K562 (cell line): ENCODE results near the gene ABL1. TPM values are rescaled to one million over a fixed set of nuclear protein-coding genes. Genes with fewer than 3 reads are reported as not detected.

Experiments used
- ATAC-seq: fragments of 200-7000 bp; cut with Tn5 transposase; 3 replicates; pipeline ENCODE4 v1.9.1; 2020; ENCODE audit warnings: moderate library complexity
- BruUV-seq: library from RNA; stranded (reverse); fragments of 400-500 nt; replicated peaks from 2 replicates; lab custom pipeline; 2021; lab: Mats Ljungman, UMichigan
- CTCF ChIA-PET: fragments of 300-600 bp; formaldehyde crosslinking; extraction: SDS; loops from one replicate; lab custom pipeline; 2021; ENCODE audit warnings: low intra/inter-chr PET ratio; lab: Yijun Ruan, JAX
- POLR2A ChIA-PET: fragments of 300-600, 350-650 bp; sonication (Branson Sonifier 250); formaldehyde crosslinking; extraction: SDS; loops from one replicate; lab custom pipeline; 2021; ENCODE audit warnings: antibody characterized with exemption, inconsistent platforms; lab: Yijun Ruan, JAX
- DNase-seq, 4 experiments: peaks; one replicate each; pipeline versions ENCODE4 v3.0.0 to v3.0.0-alpha.2; 2011 to 2018; ENCODE audit warnings: low spot score in 3 of 4, mixed read lengths in 3 of 4; ENCODE audit errors: extremely low read depth in 1 of 4
- FAIRE-seq: peaks from 2 replicates; lab custom pipeline; 2011; peaks lifted over from hg19 to GRCh38; lab: Jason Lieb, UNC
- H2AFZ ChIP-seq: 2 replicates; pipeline ENCODE4 v1.6.0; 2011; ENCODE audit warnings: low read depth, low read length, control low read depth, inconsistent platforms
- H3K27ac ChIP-seq: fragments of 200-600 bp; 3 replicates; pipeline ENCODE4 v1.8.0; 2011; ENCODE audit warnings: low read depth, mild to moderate bottlenecking, control low read depth, inconsistent platforms, low read length, moderate library complexity, mixed read lengths; ENCODE audit errors: extremely low read depth
- H3K27me3 ChIP-seq, 2 experiments: fragments of 300-600 bp in 1 of 2; 2 replicates in 1 of 2; 3 replicates in 1 of 2; pipeline versions ENCODE4 v1.6.0 to v1.8.0; 2011; ENCODE audit warnings: inconsistent platforms in 2 of 2, low read length in 2 of 2, mild to moderate bottlenecking in 1 of 2, mixed read lengths in 1 of 2, moderate library complexity in 1 of 2; ENCODE audit not compliant: control insufficient read depth in 2 of 2, insufficient read depth in 2 of 2
- H3K36me3 ChIP-seq: fragments of 300-600 bp; 3 replicates; pipeline ENCODE4 v1.8.0; 2011; ENCODE audit warnings: mild to moderate bottlenecking, low read length, inconsistent platforms; ENCODE audit not compliant: control insufficient read depth, insufficient read depth
- H3K4me1 ChIP-seq, 2 experiments: fragments of 200-600 bp in 1 of 2; replicated peaks in 1 of 2; 2 replicates in 1 of 2; 3 replicates in 1 of 2; pipeline versions ENCODE4 v1.5.1 to v1.8.0; 2011; ENCODE audit warnings: inconsistent platforms in 2 of 2, low read length in 2 of 2, mild to moderate bottlenecking in 1 of 2, mixed read lengths in 1 of 2, moderate library complexity in 1 of 2; ENCODE audit not compliant: control insufficient read depth in 2 of 2, insufficient read depth in 2 of 2
- H3K4me2 ChIP-seq: 2 replicates; pipeline ENCODE4 v1.6.1; 2011; ENCODE audit warnings: low read length, control low read depth, inconsistent platforms, mixed read lengths; ENCODE audit not compliant: insufficient read depth
- H3K4me3 ChIP-seq: fragments of 200-600 bp; sonication (generic), shearing (Covaris generic); 2 replicates; pipeline ENCODE4 v1.5.1; 2016; ENCODE audit warnings: control low read depth, inconsistent platforms
- H3K79me2 ChIP-seq: fragments of 200-600 bp; 3 replicates; pipeline ENCODE4 v1.8.0; 2011; ENCODE audit warnings: low read length, inconsistent platforms; ENCODE audit not compliant: control insufficient read depth, insufficient read depth
- H3K9ac ChIP-seq, 2 experiments: 2 replicates each; pipeline versions ENCODE4 v1.6.0 to v1.6.1; 2011; ENCODE audit warnings: low read depth in 2 of 2, low read length in 2 of 2, control low read depth in 1 of 2, inconsistent platforms in 1 of 2, mild to moderate bottlenecking in 1 of 2, mixed read lengths in 1 of 2; ENCODE audit not compliant: insufficient read depth in 1 of 2
- H3K9me1 ChIP-seq: one replicate; pipeline ENCODE4 v1.6.0; 2011; ENCODE audit warnings: inconsistent platforms, mild to moderate bottlenecking, low read length, moderate library complexity; ENCODE audit not compliant: control insufficient read depth, insufficient read depth
- H3K9me3 ChIP-seq: replicated peaks from 2 replicates; pipeline ENCODE4 v1.5.1; 2011; ENCODE audit warnings: low read depth, low read length, inconsistent platforms; ENCODE audit not compliant: control insufficient read depth, insufficient read depth
- H4K20me1 ChIP-seq: replicated peaks from 2 replicates; pipeline ENCODE4 v1.6.1; 2011; ENCODE audit warnings: low read length, inconsistent platforms, mixed read lengths; ENCODE audit not compliant: control insufficient read depth, insufficient read depth
- ADNP ChIP-seq: fragments of 200-800 bp; sonication (Bioruptor generic); IDR thresholded peaks from 2 replicates; pipeline ENCODE4 v1.6.1; 2016; ENCODE audit warnings: missing genetic modification characterization, missing compliant biosample characterization
- CC2D1A ChIP-seq: fragments of 450-650 bp; IDR thresholded peaks from 2 replicates; pipeline ENCODE4 v1.6.1; 2017; ENCODE audit warnings: mild to moderate bottlenecking
- E2F1 ChIP-seq: sonication (generic); formaldehyde crosslinking; IDR thresholded peaks from 2 replicates; pipeline ENCODE4 v1.8.1; 2023; ENCODE audit warnings: mild to moderate bottlenecking, missing genetic modification reagents, moderate library complexity
- IRF1 ChIP-seq: sonication (generic); formaldehyde crosslinking; IDR thresholded peaks from 2 replicates; pipeline ENCODE4 v1.8.0; 2022; ENCODE audit warnings: missing genetic modification reagents, mild to moderate bottlenecking, borderline replicate concordance
- MLX ChIP-seq, 2 experiments: fragments of 450-650 bp in 1 of 2; sonication (generic) in 1 of 2; formaldehyde crosslinking; conservative IDR thresholded peaks; 2 replicates each; pipeline versions ENCODE4 v1.4.0 to v1.8.1; 2020 to 2022; ENCODE audit warnings: mild to moderate bottlenecking in 1 of 2, missing genetic modification reagents in 1 of 2
- MTA1 ChIP-seq: fragments of 450-650 bp; IDR thresholded peaks from 2 replicates; pipeline ENCODE4 v1.6.1; 2017; ENCODE audit warnings: borderline replicate concordance
- POLR2A ChIP-seq: fragments of 450-650 bp; conservative IDR thresholded peaks from 2 replicates; pipeline ENCODE4 v1.6.1; 2016
- STAG1 ChIP-seq: sonication (generic); formaldehyde crosslinking; IDR thresholded peaks from 2 replicates; pipeline ENCODE4 v1.5.0; 2020; ENCODE audit warnings: missing genetic modification reagents, borderline replicate concordance
- STAT6 ChIP-seq: sonication (generic); formaldehyde crosslinking; IDR thresholded peaks from 2 replicates; pipeline ENCODE4 v1.8.1; 2023; ENCODE audit warnings: mild to moderate bottlenecking, missing genetic modification reagents
- YBX1 ChIP-seq: fragments of 450-650 bp; IDR thresholded peaks from 2 replicates; pipeline ENCODE4 v1.7.1; 2016; ENCODE audit warnings: mild to moderate bottlenecking
- ZNF121 ChIP-seq: sonication (generic); formaldehyde crosslinking; conservative IDR thresholded peaks from 2 replicates; pipeline ENCODE4 v1.8.0; 2022; ENCODE audit warnings: missing genetic modification reagents
- ZNF449 ChIP-seq: fragments of 250-450 bp; sonication (Bioruptor Pico); IDR thresholded peaks from 2 replicates; pipeline ENCODE4 v1.8.0; 2022; ENCODE audit warnings: moderate library complexity, mild to moderate bottlenecking, inconsistent platforms
- ZNF780A ChIP-seq: fragments of 250-450 bp; sonication (Bioruptor Pico); IDR thresholded peaks from 2 replicates; pipeline ENCODE4 v1.5.0; 2021; ENCODE audit warnings: mild to moderate bottlenecking
- WGBS: fragments of 100-300 bp; shearing (Covaris generic); methylation state at CpG from one replicate; pipeline ENCODE4 v1.1.6; 2016; ENCODE audit warnings: low coverage, mixed read lengths; ENCODE audit not compliant: insufficient coverage; ENCODE audit errors: missing lambda C conversion rate; 5-methylcytosine and 5-hydroxymethylcytosine counted together
- in situ Hi-C: fragments of 300-500 bp; cut with MboI; formaldehyde crosslinking; loops from 4 replicates; pipeline ENCODE4 v1.15.0; 2018; ENCODE audit warnings: inconsistent platforms, mixed read lengths
- intact Hi-C: fragments of 100-400 bp; cut with micrococcal nuclease; formaldehyde crosslinking; loops from 2 replicates; pipeline ENCODE4 v1.14.2; 2022
- polyA plus RNA-seq, 8 experiments: library from polyadenylated mRNA; depleted of rRNA in 4 of 8; stranded (reverse) in 5 of 8; unstranded in 3 of 8; fragments of >200 nt; fragmentation: Nextera tagmentation in 2 of 8; fragmentation: Illumina TruSeq in 1 of 8; extraction: Ambion mirVana in 2 of 8; extraction: Trizol in 1 of 8; gene quantifications; 2 replicates each; pipeline versions ENCODE4 v1.2.1 to v1.2.3, GENCODE V29; 2011 to 2014; ENCODE audit warnings: inconsistent platforms in 1 of 8, missing spikeins in 1 of 8
- total RNA-seq, 7 experiments: library from RNA; depleted of rRNA in 6 of 7; stranded (reverse); fragments of >200 nt in 6 of 7; fragmentation: Illumina TruSeq in 2 of 7; extraction: Trizol in 2 of 7; gene quantifications; 2 replicates each; pipeline versions ENCODE4 v1.2.1 to v1.2.3, GENCODE V29; 2011 to 2021; ENCODE audit warnings: low replicate concordance in 1 of 7

Gene ABL1
- total and polyA plus RNA-seq, 9 of the 15 experiments (the other 6 are each of a cell fraction or from before 2014, with no cell fraction given): 1.5 to 130 (median 37.8) TPM

- TF ChIP-seq ZNF121 (CRISPR knock-in tag) (no peak), STAG1 (no peak)
- TF ChIP-seq, all 486 proteins: peak for 0
These were observed 17.7 kb downstream of the ABL1 start (continued) for GRCh38 chr9:130852801-130853200.

GRCh38 chr9:130854092-130854491 is 19.0 kb downstream of the ABL1 start:
- ChIA-PET CTCF (interaction anchor here (1.0 to 15.1 kb wide), 2 partner anchors 83 to 147 kb away, joined by 3 to 636 read pairs; no protein-coding TSS in a partner anchor), POLR2A (interaction anchor here (0.5 to 7.5 kb wide), 18 partner anchors 8 to 122 kb away, joined by 3 to 99 read pairs (median 4); partner anchors contain the start of gene ABL1)
- 21% methylated on average over 8 of the region's 8 CpGs for WGBS
- Histone ChIP-seq H3K36me3 (peaks cover 46% of the 10 kb centered on the region), H3K4me2 (no peak overlapping the region), H3K27ac (no peak overlapping the region), H2AFZ (no peak overlapping the region), H3K9me1 (no peaks in the 10 kb centered on the region), H3K4me1 (no peaks in the 10 kb centered on the region; a peak in 1 of 5 replicates), H3K79me2 (no peaks in the 10 kb centered on the region), H3K4me3 (no peak overlapping the region), H3K27me3 (no peaks in the 10 kb centered on the region), H4K20me1 (peaks cover 24% of the 10 kb centered on the region), H3K9ac (no peak overlapping the region), H3K9me3 (no peaks in the 10 kb centered on the region)
- TF ChIP-seq E2F1 (CRISPR knock-in tag): peak; percentile 49; the same call in 1 of the 2 replicates
- TF ChIP-seq STAT6: peak; percentile 93; the same call in 1 of the 2 replicates
- no peak for TF ChIP-seq POLR2A
- TF ChIP-seq MLX (CRISPR knock-in tag; conservative IDR thresholded peaks at IDR 0.05): peak in 1 of 2 experiments; percentile 96; a peak in 2 of 4 replicates
- no peak for TF ChIP-seq ADNP (tag)
- no peak for TF ChIP-seq IRF1 (CRISPR knock-in tag)
- no peak for TF ChIP-seq ZNF780A (CRISPR knock-in tag)
- TF ChIP-seq YBX1: no peak
- no peak for TF ChIP-seq ZNF449 (CRISPR knock-in tag)
- no peak for TF ChIP-seq MTA1
- TF ChIP-seq CC2D1A: no peak
- FAIRE-seq (peak; percentile 6), DNase-seq (peak; percentile 84 to 88 (median 87)), ATAC-seq (peak; percentile 80)
- in situ Hi-C loops: no loop called here
- TSS peak; percentile 26 for BruUV-seq
- intact Hi-C loops: loop anchor here (1.0 kb wide), 1 partner anchor 10 kb away; no protein-coding TSS in a partner anchor
